ENCODE data around the gene SAG. TPM values are rescaled to one million over a fixed set of nuclear protein-coding genes. Genes with fewer than 3 reads are reported as not detected.

Gene SAG
- total RNA-seq, 2 donors from 2014 or later, result 1.8 TPM; not detected in 1

DNA sequence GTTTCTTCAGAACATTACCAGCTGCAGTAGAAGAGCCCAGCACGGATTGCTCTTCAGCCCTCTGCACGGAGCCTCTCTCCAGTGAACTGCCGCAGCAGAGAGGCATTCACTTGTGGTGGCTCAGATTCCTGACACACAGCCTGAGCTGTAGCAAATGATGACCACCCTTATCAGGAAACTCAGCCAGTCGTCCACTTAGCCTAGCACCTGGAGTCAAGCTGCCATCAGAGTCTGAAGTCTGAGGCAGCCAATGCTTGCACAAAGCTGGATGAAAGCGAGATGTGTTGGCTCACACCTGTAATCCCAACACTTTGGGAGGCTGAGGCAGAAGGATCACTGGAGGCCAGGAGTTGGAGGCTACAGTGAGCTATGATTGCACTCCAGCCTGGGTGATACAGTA, 11.7 kb upstream of the SAG start:
- peaks cover 15% of the 10 kb centered on the region for H3K36me3 ChIP-seq
- H3K9me3 ChIP-seq, result no peaks in the 10 kb centered on the region
- H3K4me3 ChIP-seq, result no peak overlapping the region
- no peak for DNase-seq
- H3K4me1 ChIP-seq, result no peaks in the 10 kb centered on the region
- TF ChIP-seq, protein P1, sequence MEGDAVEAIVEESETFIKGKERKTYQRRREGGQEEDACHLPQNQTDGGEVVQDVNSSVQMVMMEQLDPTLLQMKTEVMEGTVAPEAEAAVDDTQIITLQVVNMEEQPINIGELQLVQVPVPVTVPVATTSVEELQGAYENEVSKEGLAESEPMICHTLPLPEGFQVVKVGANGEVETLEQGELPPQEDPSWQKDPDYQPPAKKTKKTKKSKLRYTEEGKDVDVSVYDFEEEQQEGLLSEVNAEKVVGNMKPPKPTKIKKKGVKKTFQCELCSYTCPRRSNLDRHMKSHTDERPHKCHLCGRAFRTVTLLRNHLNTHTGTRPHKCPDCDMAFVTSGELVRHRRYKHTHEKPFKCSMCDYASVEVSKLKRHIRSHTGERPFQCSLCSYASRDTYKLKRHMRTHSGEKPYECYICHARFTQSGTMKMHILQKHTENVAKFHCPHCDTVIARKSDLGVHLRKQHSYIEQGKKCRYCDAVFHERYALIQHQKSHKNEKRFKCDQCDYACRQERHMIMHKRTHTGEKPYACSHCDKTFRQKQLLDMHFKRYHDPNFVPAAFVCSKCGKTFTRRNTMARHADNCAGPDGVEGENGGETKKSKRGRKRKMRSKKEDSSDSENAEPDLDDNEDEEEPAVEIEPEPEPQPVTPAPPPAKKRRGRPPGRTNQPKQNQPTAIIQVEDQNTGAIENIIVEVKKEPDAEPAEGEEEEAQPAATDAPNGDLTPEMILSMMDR (IDR thresholded peaks at IDR 0.05), result no peak
- H3K27me3 ChIP-seq, result no peaks in the 10 kb centered on the region
- H3K9ac ChIP-seq (ENCODE audit: low read depth in 2 of 2, low read length in 2 of 2), result no peak overlapping the region
- intact Hi-C loops (cut with DNase I), result no loop called here
- no peak overlapping the region for H3K27ac ChIP-seq

DNA sequence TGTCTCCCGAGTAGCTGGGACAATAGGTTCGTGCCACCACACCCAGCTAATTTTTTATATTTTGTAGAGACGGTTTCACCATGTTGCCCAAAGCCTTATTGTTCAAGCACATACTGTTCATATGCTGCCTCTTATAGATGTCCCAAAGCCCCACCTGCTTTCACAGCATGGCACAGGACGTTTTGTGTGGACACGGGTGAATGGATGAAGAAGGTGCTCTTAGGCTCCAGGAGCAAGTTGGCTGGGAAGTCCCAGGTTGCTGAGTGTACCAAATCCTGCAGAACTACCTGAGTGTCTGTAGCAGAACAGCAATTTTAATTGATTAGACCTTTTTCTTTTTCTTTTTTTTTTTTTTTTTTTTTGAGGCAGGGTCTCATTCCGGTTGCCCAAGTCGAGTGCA, 10.5 kb upstream of the SAG start:
- Histone ChIP-seq H3K27ac (no peak overlapping the region), H3K9ac (ENCODE audit: low read depth in 2 of 2, low read length in 2 of 2) (no peak overlapping the region), H3K4me3 (no peak overlapping the region), H3K4me1 (no peaks in the 10 kb centered on the region), H3K9me3 (no peaks in the 10 kb centered on the region), H3K36me3 (peaks cover 14% of the 10 kb centered on the region), H3K27me3 (no peaks in the 10 kb centered on the region)
- DNase-seq, result no peak
- intact Hi-C loops (cut with DNase I), result no loop called here
- TF ChIP-seq, protein P1 (IDR thresholded peaks at IDR 0.05), result no peak

DNA sequence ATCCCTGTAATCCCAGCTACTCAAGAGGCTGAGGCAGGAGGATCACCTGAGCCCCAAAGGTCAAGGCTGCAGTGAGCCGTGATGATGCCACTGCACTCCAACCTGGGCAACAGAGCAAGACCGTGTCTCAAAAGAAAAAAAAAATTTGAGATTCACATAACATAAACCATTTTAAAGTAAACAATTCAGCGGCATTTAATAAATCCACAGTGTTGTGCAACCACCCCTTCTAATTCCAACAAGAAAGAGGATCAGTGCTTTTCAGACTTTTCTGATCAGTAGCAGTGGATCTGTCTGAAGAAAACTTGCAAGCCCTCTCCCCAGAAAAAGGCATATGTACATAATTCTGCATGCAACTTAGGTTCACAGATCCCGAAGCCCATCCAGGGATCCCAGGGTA, 7.2 kb upstream of the SAG start:
- no peak for DNase-seq
- intact Hi-C loops (cut with DNase I), result no loop called here

DNA sequence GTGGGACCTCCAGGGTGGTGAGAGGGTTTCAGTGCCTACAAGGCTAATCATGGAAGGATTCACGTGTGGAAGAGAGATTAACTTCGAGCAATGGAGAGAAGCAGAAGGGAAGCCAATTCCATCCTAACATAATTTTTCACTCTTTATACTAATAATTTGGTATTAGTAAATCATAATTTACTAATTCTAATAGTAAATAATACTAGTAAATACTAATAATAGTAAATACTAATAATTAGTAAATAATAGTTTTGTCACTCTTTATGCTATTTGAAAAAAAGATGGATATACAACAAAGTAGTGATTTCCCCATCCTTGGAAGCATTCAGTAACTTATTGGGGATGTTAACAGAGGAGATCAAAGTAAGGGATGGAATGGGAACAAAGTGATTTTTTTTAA, 6.4 kb upstream of the SAG start:
- Histone ChIP-seq H3K9me3 (no peaks in the 10 kb centered on the region), H3K27ac (no peak overlapping the region), H3K9ac (ENCODE audit: low read depth in 2 of 2, low read length in 2 of 2) (no peak overlapping the region), H3K36me3 (no peaks in the 10 kb centered on the region), H3K4me1 (no peaks in the 10 kb centered on the region), H3K27me3 (no peaks in the 10 kb centered on the region), H3K4me3 (no peak overlapping the region)
- intact Hi-C loops (cut with DNase I), result no loop called here
- DNase-seq, result no peak
- TF ChIP-seq, protein P1 (IDR thresholded peaks at IDR 0.05), result no peak

More for the DNA sequence above, 7.2 kb upstream of the SAG start:
- Histone ChIP-seq H3K36me3 (no peaks in the 10 kb centered on the region), H3K27ac (no peak overlapping the region), H3K27me3 (no peaks in the 10 kb centered on the region), H3K4me1 (no peaks in the 10 kb centered on the region), H3K9me3 (no peaks in the 10 kb centered on the region), H3K9ac (ENCODE audit: low read depth in 2 of 2, low read length in 2 of 2) (no peak overlapping the region), H3K4me3 (no peak overlapping the region)
- TF ChIP-seq, protein P1 (IDR thresholded peaks at IDR 0.05), result no peak

DNA sequence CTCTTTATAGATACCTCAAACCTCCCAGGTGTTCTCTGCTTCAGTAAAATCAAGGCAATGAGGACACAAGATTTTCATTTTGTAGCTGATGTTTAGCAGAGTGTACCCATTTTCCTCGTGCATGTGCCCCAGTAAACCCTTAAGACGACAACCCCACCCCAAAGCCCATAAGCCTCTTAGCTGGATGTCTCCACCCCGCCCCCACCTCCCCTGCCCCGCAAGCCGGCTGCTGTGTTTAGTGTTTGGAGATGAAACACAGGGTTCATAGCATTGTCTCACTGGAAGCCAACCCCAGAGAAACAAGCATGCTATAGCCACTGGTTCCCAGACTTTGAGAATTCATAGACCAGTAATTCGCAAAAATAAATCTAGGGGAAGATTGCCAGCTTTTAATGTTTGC, 5.8 kb upstream of the SAG start:
- Histone ChIP-seq H3K9me3 (no peaks in the 10 kb centered on the region), H3K27me3 (no peaks in the 10 kb centered on the region), H3K4me3 (no peak overlapping the region), H3K27ac (no peak overlapping the region), H3K4me1 (no peaks in the 10 kb centered on the region), H3K36me3 (no peaks in the 10 kb centered on the region), H3K9ac (ENCODE audit: low read depth in 2 of 2, low read length in 2 of 2) (no peak overlapping the region)
- intact Hi-C loops (cut with DNase I), result no loop called here
- TF ChIP-seq, protein P1 (IDR thresholded peaks at IDR 0.05), result no peak
- no peak for DNase-seq

DNA sequence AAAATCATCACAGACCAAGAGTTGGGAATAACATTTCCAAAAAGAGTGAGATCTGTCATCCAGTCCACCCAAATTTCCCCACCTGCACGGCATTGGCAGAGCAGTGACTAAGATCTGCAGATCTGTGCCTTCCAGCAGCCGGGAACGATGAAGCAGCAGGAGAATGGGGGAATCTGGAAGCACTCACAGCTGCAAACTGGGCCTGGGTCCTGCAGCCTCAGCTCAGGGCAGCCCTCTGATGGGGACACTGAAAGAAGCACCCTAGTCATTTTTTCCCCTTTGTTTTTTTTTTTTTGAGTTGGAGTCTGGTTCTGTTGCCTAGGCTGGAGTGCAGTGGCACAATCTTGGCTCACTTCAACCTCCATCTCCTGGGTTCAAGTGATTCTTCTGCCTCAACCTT, 4.4 kb upstream of the SAG start:
- TF ChIP-seq, protein P1 (IDR thresholded peaks at IDR 0.05), result no peak
- H3K4me1 ChIP-seq, result no peaks in the 10 kb centered on the region
- no peaks in the 10 kb centered on the region for H3K36me3 ChIP-seq
- no peaks in the 10 kb centered on the region for H3K27me3 ChIP-seq
- no peak overlapping the region for H3K9ac ChIP-seq (ENCODE audit: low read depth in 2 of 2, low read length in 2 of 2)
- H3K27ac ChIP-seq, result no peak overlapping the region
- no peaks in the 10 kb centered on the region for H3K9me3 ChIP-seq
- H3K4me3 ChIP-seq, result no peak overlapping the region
- intact Hi-C loops (cut with DNase I), result no loop called here
- no peak for DNase-seq

Measured in colonic mucosa (tissue), 4 donors.